B cell (primary cell): Measurements from ENCODE around the gene TRIM61.

Experiments used
- EZH2 ChIP-seq: IDR thresholded peaks from 2 replicates; pipeline ENCODE4 v1.6.1; 2012; ENCODE audit warnings: borderline replicate concordance, low read depth, mild to moderate bottlenecking, moderate library complexity, low read length; ENCODE audit not compliant: insufficient read depth, poor library complexity, severe bottlenecking
- TF ChIP-seq, protein P1 (sequence below): fragments of 200-600 bp; IDR thresholded peaks from one replicate; pipeline ENCODE4 v1.8.0; 2022; ENCODE audit warnings: antibody characterized with exemption, mild to moderate bottlenecking

GRCh38 chr4:164946810-164947209 is 30.6 kb downstream of the TRIM61 start:
- TF ChIP-seq, protein P1, sequence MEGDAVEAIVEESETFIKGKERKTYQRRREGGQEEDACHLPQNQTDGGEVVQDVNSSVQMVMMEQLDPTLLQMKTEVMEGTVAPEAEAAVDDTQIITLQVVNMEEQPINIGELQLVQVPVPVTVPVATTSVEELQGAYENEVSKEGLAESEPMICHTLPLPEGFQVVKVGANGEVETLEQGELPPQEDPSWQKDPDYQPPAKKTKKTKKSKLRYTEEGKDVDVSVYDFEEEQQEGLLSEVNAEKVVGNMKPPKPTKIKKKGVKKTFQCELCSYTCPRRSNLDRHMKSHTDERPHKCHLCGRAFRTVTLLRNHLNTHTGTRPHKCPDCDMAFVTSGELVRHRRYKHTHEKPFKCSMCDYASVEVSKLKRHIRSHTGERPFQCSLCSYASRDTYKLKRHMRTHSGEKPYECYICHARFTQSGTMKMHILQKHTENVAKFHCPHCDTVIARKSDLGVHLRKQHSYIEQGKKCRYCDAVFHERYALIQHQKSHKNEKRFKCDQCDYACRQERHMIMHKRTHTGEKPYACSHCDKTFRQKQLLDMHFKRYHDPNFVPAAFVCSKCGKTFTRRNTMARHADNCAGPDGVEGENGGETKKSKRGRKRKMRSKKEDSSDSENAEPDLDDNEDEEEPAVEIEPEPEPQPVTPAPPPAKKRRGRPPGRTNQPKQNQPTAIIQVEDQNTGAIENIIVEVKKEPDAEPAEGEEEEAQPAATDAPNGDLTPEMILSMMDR: no peak
- no peak for TF ChIP-seq EZH2
